HG02943 (cell line): Measurements from ENCODE around the gene FFAR2.
"Not testable (repeated sequence)": the region's sequence is repeated elsewhere in the genome, so short reads cannot be mapped to it uniquely, and the experiment has no call there.

Experiments
- ATAC-seq: cut with Tn5 transposase; IDR thresholded peaks from one replicate; pipeline ENCODE4 v1.9.1; 2021; ENCODE audit warnings: mild to moderate bottlenecking, low read depth, moderate library complexity; ENCODE audit not compliant: unreplicated experiment

FFAR2 gene

GRCh38 chr19:35451338-35452096 is 3.5 kb downstream of the FFAR2 start:
- peak; percentile 57 for ATAC-seq

GRCh38 chr19:35454663-35455062 is 6.6 kb downstream of the FFAR2 start:
- ATAC-seq: no peak

GRCh38 chr19:35455616-35456201 is 7.7 kb downstream of the FFAR2 start:
- ATAC-seq: no peak

- ATAC-seq: no peak
These were observed 9.1 kb downstream of the FFAR2 start for GRCh38 chr19:35457173-35457572.

- ATAC-seq: no peak
These were observed 10.1 kb downstream of the FFAR2 start for GRCh38 chr19:35458192-35458591.

GRCh38 chr19:35458731-35459391 is 10.8 kb downstream of the FFAR2 start:
- ATAC-seq: peak; percentile 61

- no peak for ATAC-seq
These were observed 11.5 kb downstream of the FFAR2 start for GRCh38 chr19:35459414-35460082.

GRCh38 chr19:35460608-35461007 is 12.6 kb downstream of the FFAR2 start:
- ATAC-seq: no peak

- ATAC-seq: no peak
These were observed 13.0 kb downstream of the FFAR2 start for GRCh38 chr19:35461060-35461459.

- not testable (repeated sequence) for ATAC-seq
These were observed 13.7 kb downstream of the FFAR2 start for GRCh38 chr19:35461788-35462187.

- ATAC-seq: no peak
These were observed 14.5 kb downstream of the FFAR2 start for GRCh38 chr19:35462476-35462953.

- ATAC-seq: not testable (repeated sequence)
These were observed 14.9 kb downstream of the FFAR2 start for GRCh38 chr19:35462956-35463355.

- ATAC-seq: no peak
These were observed 18.2 kb downstream of the FFAR2 start for GRCh38 chr19:35466259-35466658.

GRCh38 chr19:35468637-35469036 is 20.6 kb downstream of the FFAR2 start:
- ATAC-seq: peak; percentile 69

- ATAC-seq: no peak
These were observed 22.1 kb downstream of the FFAR2 start for GRCh38 chr19:35470128-35470527.

GRCh38 chr19:35471075-35471474 is 23.0 kb downstream of the FFAR2 start:
- not testable (repeated sequence) for ATAC-seq

- ATAC-seq: no peak
These were observed 23.9 kb downstream of the FFAR2 start for GRCh38 chr19:35471946-35472345.

GRCh38 chr19:35474104-35474503 is 26.0 kb downstream of the FFAR2 start:
- ATAC-seq: no peak

- not testable (repeated sequence) for ATAC-seq
These were observed 26.5 kb downstream of the FFAR2 start for GRCh38 chr19:35474594-35474993.

GRCh38 chr19:35476149-35476548 is 28.1 kb downstream of the FFAR2 start:
- no peak for ATAC-seq
